ENCODE measurements around the gene DPH1.
"Not testable (repeated sequence)": the region's sequence is repeated elsewhere in the genome, so short reads cannot be mapped to it uniquely, and the experiment has no call there.

Gene DPH1

DNA sequence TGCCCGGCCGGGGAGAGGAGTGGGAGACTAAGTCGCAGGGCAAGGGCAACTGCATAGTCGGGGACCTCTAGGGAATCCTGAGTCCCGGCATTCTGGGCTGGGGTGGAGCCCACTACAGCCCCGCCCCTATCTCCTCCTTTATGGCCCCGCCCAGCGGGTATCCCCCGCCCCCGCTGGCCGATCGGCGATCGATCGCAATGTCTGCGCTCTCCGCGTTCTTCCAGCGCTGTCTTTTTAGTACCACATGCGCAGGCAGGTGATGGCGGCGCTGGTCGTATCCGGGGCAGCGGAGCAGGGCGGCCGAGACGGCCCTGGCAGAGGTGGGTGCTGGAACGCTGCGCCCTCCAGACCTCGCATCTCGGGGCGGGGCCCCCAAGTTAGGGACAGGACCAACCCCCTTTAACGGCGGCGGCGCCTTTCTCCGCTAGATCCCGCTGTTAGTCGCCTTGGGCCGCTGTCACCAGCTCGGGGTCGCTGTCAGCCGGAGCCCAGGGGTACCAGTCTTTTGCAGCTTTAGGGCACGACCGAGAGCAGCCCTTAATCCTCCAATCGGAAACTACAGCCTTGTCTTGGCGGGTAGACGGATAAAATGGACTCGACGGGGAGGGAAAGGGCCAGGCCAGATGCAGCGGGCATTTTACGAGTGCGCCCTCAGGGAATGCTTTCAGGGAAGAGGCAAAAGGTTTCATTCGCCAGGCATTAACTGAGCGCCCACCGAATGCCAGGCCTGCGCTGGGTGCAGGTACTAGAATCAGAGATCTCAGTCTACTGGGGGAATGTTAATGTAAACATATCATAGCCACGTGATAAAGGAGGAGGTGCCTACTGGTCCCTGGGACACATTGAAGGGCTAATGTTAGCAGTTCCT, at the start of gene DPH1:
Gene DPH1, plus strand, starts transcription at position 243 of the 868 bp plus-strand sequence. Its CDS starts 17 bp downstream, at position 260.
- no peak for TF ChIP-seq CTCF (IDR thresholded peaks at IDR 0.05; ENCODE audit: low read length, missing control alignments)
- peak; percentile 90 for DNase-seq (ENCODE audit: low read depth)
- peak within 1 kb of the TSS; percentile 100 for H3K4me3 ChIP-seq (replicated peaks; ENCODE audit: low read depth, low read length)

DNA sequence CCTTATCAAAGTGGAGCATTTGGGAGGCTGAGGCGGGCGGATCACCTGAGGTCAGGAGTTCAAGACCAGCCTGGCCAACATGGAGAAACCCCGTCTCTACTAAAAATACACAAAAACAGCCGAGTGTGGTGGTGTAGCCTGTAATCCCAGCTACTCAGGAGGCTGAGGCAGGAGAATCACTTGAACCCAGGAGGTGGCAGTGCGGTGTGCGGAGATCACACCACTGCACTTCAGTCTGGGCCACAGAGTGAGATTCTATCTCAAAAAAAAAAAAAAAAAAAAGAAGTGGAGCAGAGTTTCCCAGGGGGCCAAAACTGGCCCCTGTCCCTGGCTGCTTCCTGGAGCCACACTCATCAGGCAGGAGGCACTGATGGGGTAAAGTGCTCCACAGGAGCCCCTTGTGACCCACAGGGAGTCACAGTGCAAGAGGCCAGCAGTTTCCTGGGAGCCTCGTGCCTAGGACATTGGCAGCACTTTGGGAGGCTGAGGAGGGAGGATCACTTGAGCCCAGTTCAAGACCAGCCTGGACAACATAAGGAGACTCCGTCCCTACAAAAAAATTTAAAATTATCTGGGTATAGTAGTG, 49.2 kb upstream of the DPH1 start:
- no peak overlapping the region for H3K4me3 ChIP-seq (replicated peaks; ENCODE audit: low read depth, low read length)
- no peak for DNase-seq (ENCODE audit: low read depth)
- no peak for TF ChIP-seq CTCF (IDR thresholded peaks at IDR 0.05; ENCODE audit: low read length, missing control alignments)

DNA sequence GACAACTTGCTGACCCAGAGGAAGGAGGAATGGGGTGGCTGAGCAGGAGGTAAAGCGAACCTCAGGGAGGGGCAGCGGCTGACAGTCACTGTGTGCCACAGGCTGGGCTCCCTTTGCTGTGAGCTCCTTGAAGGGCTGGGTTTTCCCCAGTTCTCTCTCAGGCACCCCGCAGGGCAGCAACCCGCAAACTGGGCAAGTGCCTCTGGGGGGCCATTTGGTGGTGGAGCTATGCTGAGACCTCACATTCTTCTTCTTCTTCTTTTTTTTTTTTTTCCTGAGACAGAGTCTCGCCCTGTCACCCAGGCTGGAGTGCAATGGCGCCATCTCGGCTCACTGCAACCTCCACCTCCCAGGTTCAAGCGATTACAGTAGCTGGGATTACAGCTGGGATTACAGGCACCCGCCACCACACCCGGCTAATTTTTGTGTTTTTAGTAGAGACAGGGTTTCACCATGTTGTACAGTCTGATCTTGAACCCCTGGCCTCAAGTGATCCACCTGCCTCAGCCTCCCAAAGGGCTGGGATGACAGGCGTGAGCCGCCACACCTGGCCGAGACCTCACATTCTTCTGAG, 47.1 kb upstream of the DPH1 start:
- DNase-seq (ENCODE audit: low read depth) = not testable (repeated sequence)

GRCh38 chr17:1985093-1985492, 44.9 kb upstream of the DPH1 start:
- no peak for TF ChIP-seq CTCF (IDR thresholded peaks at IDR 0.05; ENCODE audit: low read length, missing control alignments)
- DNase-seq (ENCODE audit: low read depth) = no peak
- H3K4me3 ChIP-seq (replicated peaks; ENCODE audit: low read depth, low read length) = no peak overlapping the region

More for the DNA sequence above, 47.1 kb upstream of the DPH1 start:
- not testable (repeated sequence) for H3K4me3 ChIP-seq (replicated peaks; ENCODE audit: low read depth, low read length)

DNA sequence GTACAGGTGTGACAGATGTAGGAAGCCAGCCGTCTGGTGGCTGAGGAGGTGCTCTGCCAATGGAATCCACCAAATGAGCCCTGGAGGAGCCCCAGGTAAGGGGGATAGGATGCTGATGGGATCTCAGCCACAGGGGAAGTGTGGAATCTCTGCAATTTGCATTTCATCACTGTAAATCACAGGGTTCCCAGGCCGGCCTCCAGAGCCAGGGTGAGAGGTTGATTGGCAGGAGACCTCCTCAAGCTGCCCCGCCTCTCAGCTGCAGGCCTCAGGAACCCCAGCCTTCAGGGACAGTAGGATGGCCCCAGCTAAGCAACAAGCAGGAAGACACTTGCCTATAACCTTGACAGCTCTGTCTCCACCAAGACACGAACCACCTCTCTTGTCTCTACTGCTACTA, 44.3 kb upstream of the DPH1 start:
- no peak overlapping the region for H3K4me3 ChIP-seq (replicated peaks; ENCODE audit: low read depth, low read length)
- no peak for TF ChIP-seq CTCF (IDR thresholded peaks at IDR 0.05; ENCODE audit: low read length, missing control alignments)
- DNase-seq (ENCODE audit: low read depth) = no peak

- H3K4me3 ChIP-seq (replicated peaks; ENCODE audit: low read depth, low read length) = no peak overlapping the region
- DNase-seq (ENCODE audit: low read depth) = peak; percentile 50
- no peak for TF ChIP-seq CTCF (IDR thresholded peaks at IDR 0.05; ENCODE audit: low read length, missing control alignments)
Measured at GRCh38 chr17:1986783-1987451, 43.0 kb upstream of the DPH1 start.

DNA sequence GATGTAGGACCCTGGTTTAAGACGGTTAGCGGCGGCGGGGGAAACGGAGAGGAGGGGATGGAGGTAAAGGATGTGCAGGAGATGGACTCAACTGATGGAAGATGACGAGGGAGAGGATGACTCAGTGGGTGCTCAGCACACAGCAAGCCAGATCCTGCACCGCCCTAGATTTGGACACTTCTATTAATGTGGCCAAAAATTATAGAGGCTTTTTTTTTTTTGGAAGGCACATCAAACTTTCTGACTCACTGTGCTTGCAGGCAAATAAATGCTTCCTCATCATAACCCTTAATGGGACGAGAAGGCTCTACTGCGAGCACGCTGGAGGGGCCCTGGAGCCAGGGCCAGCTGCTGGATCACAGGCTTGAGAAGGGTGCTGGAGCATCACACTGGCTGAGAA, 40.8 kb upstream of the DPH1 start:
- DNase-seq (ENCODE audit: low read depth) = peak; percentile 71
- H3K4me3 ChIP-seq (replicated peaks; ENCODE audit: low read depth, low read length) = no peak overlapping the region
- no peak for TF ChIP-seq CTCF (IDR thresholded peaks at IDR 0.05; ENCODE audit: low read length, missing control alignments)

All from fibroblast of pulmonary artery (primary cell).